GM18870 (cell line): ENCODE results near the gene FBXO42.
A peak's percentile ranks its signal among the peaks of the same experiment; 100 is the strongest.
"Not testable (repeated sequence)": the region's sequence is repeated elsewhere in the genome, so short reads cannot be mapped to it uniquely, and the experiment has no call there.

ENCODE experiments used
- ATAC-seq: cut with Tn5 transposase; IDR thresholded peaks from one replicate; pipeline ENCODE4 v1.9.1; 2021; ENCODE audit warnings: moderate library complexity; ENCODE audit not compliant: unreplicated experiment

The FBXO42 gene

GRCh38 chr1:16372535-16373285 lies 20.4 kb upstream of the FBXO42 start:
- no peak for ATAC-seq

GRCh38 chr1:16371725-16372124 lies 19.4 kb upstream of the FBXO42 start:
- ATAC-seq, result no peak

- ATAC-seq, result no peak
These were observed 17.5 kb upstream of the FBXO42 start for GRCh38 chr1:16369821-16370220.

GRCh38 chr1:16367968-16368890 lies 15.9 kb upstream of the FBXO42 start:
- no peak for ATAC-seq

- peak; percentile 52 for ATAC-seq
These were observed 15.1 kb upstream of the FBXO42 start for GRCh38 chr1:16367258-16367967.

GRCh38 chr1:16366722-16367257 lies 14.5 kb upstream of the FBXO42 start, which contains the start of gene SZRD1:
SZRD1 (plus strand) TSS chr1:16367242; CDS start chr1:16367258, 16 bp downstream.
- ATAC-seq, result peak; percentile 55

- not testable (repeated sequence) for ATAC-seq
These were observed 12.8 kb upstream of the FBXO42 start for GRCh38 chr1:16365146-16365498.

- no peak for ATAC-seq
These were observed 4.6 kb upstream of the FBXO42 start for GRCh38 chr1:16356867-16357266.

GRCh38 chr1:16354619-16355018 lies 2.3 kb upstream of the FBXO42 start:
- ATAC-seq, result no peak

GRCh38 chr1:16352842-16353535 lies 709 bp upstream of the FBXO42 start:
- ATAC-seq, result no peak

GRCh38 chr1:16351456-16351993 lies 755 bp downstream of the FBXO42 start:
- no peak for ATAC-seq

- no peak for ATAC-seq
These were observed 2.4 kb downstream of the FBXO42 start for GRCh38 chr1:16349847-16350406.

GRCh38 chr1:16348414-16349182 lies 3.7 kb downstream of the FBXO42 start:
- no peak for ATAC-seq

GRCh38 chr1:16343276-16343675 lies 9.0 kb downstream of the FBXO42 start:
- not testable (repeated sequence) for ATAC-seq

- ATAC-seq, result no peak
These were observed 9.8 kb downstream of the FBXO42 start for GRCh38 chr1:16342331-16343062.

GRCh38 chr1:16340673-16341072 lies 11.6 kb downstream of the FBXO42 start:
- no peak for ATAC-seq

GRCh38 chr1:16338961-16339360 lies 13.3 kb downstream of the FBXO42 start:
- ATAC-seq, result no peak

GRCh38 chr1:16334655-16335340 lies 17.5 kb downstream of the FBXO42 start:
- ATAC-seq, result no peak
